HepG2 (cell line): ENCODE results near the gene ZMYND8. TPM values are rescaled to one million over a fixed set of nuclear protein-coding genes. Genes with fewer than 3 reads are reported as not detected.
A peak's percentile ranks its signal among the peaks of the same experiment; 100 is the strongest.

Source experiments
- ATAC-seq: fragments of 200-7000 bp; cut with Tn5 transposase; 3 replicates; pipeline ENCODE4 v1.9.1; 2020; ENCODE audit warnings: mild to moderate bottlenecking, moderate library complexity
- BruUV-seq: library from RNA; stranded (reverse); fragments of 400-500 nt; replicated peaks from 2 replicates; lab custom pipeline; 2021; lab: Mats Ljungman, UMichigan
- CTCF ChIA-PET: fragments of 300-600 bp; formaldehyde crosslinking; extraction: SDS; loops from one replicate; lab custom pipeline; 2021; ENCODE audit warnings: low total read pairs, inconsistent platforms, low intra/inter-chr PET ratio; lab: Yijun Ruan, JAX
- POLR2A ChIA-PET: fragments of 350-600 bp; sonication (Branson Sonifier 250); formaldehyde crosslinking; loops from one replicate; lab custom pipeline; 2020; ENCODE audit warnings: antibody characterized with exemption, inconsistent platforms; lab: Yijun Ruan, JAX
- DNase-seq: peaks from one replicate; pipeline ENCODE4 v3.0.0-alpha.2; 2015; ENCODE audit warnings: low spot score
- FAIRE-seq: peaks from 3 replicates; lab custom pipeline; 2011; peaks lifted over from hg19 to GRCh38; lab: Jason Lieb, UNC
- H2AFZ ChIP-seq: one replicate; pipeline ENCODE4 v1.6.1; 2011; ENCODE audit warnings: low read length, inconsistent platforms
- H3K27ac ChIP-seq: fragments of 300-600 bp; 3 replicates; pipeline ENCODE4 v1.8.0; 2011; ENCODE audit warnings: mixed run types, mild to moderate bottlenecking, mixed read lengths, low read length, inconsistent platforms; ENCODE audit not compliant: insufficient read depth; ENCODE audit errors: extremely low read length
- H3K27me3 ChIP-seq, 2 experiments: fragments of 200-600 bp in 1 of 2; 2 replicates in 1 of 2; 3 replicates in 1 of 2; pipeline versions ENCODE4 v1.6.0 to v1.8.0; 2011; ENCODE audit warnings: low read length in 2 of 2, mild to moderate bottlenecking in 2 of 2, moderate library complexity in 2 of 2, inconsistent platforms in 1 of 2; ENCODE audit not compliant: insufficient read depth in 2 of 2, control insufficient read depth in 1 of 2
- H3K36me3 ChIP-seq, 2 experiments: fragments of 200-600 bp in 1 of 2; replicated peaks in 1 of 2; 2 replicates in 1 of 2; 3 replicates in 1 of 2; pipeline versions ENCODE4 v1.5.1 to v1.8.0; 2011; ENCODE audit warnings: low read length in 2 of 2, inconsistent platforms in 1 of 2; ENCODE audit not compliant: insufficient read depth in 2 of 2, control insufficient read depth in 1 of 2
- H3K4me1 ChIP-seq: 2 replicates; pipeline ENCODE4 v1.5.1; 2012; ENCODE audit warnings: low read length, inconsistent platforms; ENCODE audit not compliant: insufficient read depth
- H3K4me2 ChIP-seq: 2 replicates; pipeline ENCODE4 v1.6.0; 2011; ENCODE audit warnings: low read depth, low read length, inconsistent platforms
- H3K4me3 ChIP-seq, 3 experiments: fragments of 200-600 bp in 1 of 3; sonication (generic), shearing (Covaris generic) in 1 of 3; replicated peaks in 1 of 3; 2 replicates each; pipeline ENCODE4 v1.5.1; 2011 to 2016; ENCODE audit warnings: low read length in 3 of 3, inconsistent platforms in 2 of 3, low read depth in 2 of 3, mild to moderate bottlenecking in 2 of 3, control low read depth in 1 of 3, mixed read lengths in 1 of 3; ENCODE audit not compliant: insufficient read depth in 1 of 3
- H3K79me2 ChIP-seq: one replicate; pipeline ENCODE4 v1.6.1; 2011; ENCODE audit warnings: low read length, inconsistent platforms; ENCODE audit not compliant: insufficient read depth
- H3K9ac ChIP-seq: 2 replicates; pipeline ENCODE4 v1.6.0; 2011; ENCODE audit warnings: mild to moderate bottlenecking, low read depth, low read length, inconsistent platforms; ENCODE audit not compliant: insufficient read depth
- H3K9me3 ChIP-seq: 2 replicates; pipeline ENCODE4 v1.5.1; 2012; ENCODE audit warnings: mild to moderate bottlenecking, low read length
- H4K20me1 ChIP-seq: 2 replicates; pipeline ENCODE4 v1.6.0; 2011; ENCODE audit warnings: inconsistent platforms, mild to moderate bottlenecking, low read length, moderate library complexity; ENCODE audit not compliant: insufficient read depth
- BRCA1 ChIP-seq: sonication (generic); formaldehyde crosslinking; IDR thresholded peaks from 2 replicates; pipeline ENCODE4 v1.4.0; 2020; ENCODE audit warnings: missing genetic modification reagents
- ELF1 ChIP-seq: sonication (generic); formaldehyde crosslinking; IDR thresholded peaks from 2 replicates; pipeline ENCODE4 v1.4.0; 2020; ENCODE audit warnings: missing genetic modification reagents
- ERF ChIP-seq: IDR thresholded peaks from 2 replicates; pipeline ENCODE4 v1.6.1; 2018; ENCODE audit warnings: missing biosample characterization, missing genetic modification reagents
- HMGA1 ChIP-seq: sonication (generic); formaldehyde crosslinking; conservative IDR thresholded peaks from 2 replicates; pipeline ENCODE4 v1.4.0; 2020; ENCODE audit warnings: missing genetic modification reagents
- HOXA3 ChIP-seq: sonication (generic); formaldehyde crosslinking; IDR thresholded peaks from 2 replicates; pipeline ENCODE4 v1.5.0; 2020; ENCODE audit warnings: missing genetic modification reagents
- MIXL1 ChIP-seq: IDR thresholded peaks from 2 replicates; pipeline ENCODE4 v1.6.1; 2016
- MXI1 ChIP-seq: IDR thresholded peaks from 3 replicates; pipeline ENCODE4 v1.6.1; 2012; ENCODE audit warnings: low read depth, low read length, inconsistent platforms, borderline replicate concordance
- PAX8 ChIP-seq: sonication (generic); formaldehyde crosslinking; IDR thresholded peaks from 2 replicates; pipeline ENCODE4 v1.8.0; 2022; ENCODE audit warnings: mild to moderate bottlenecking, missing genetic modification reagents, borderline replicate concordance
- RFX5 ChIP-seq: IDR thresholded peaks from 2 replicates; pipeline ENCODE4 v1.6.1; 2011; ENCODE audit warnings: low read depth, low read length, improper control_type of control experiment
- RORA ChIP-seq: sonication (generic); formaldehyde crosslinking; IDR thresholded peaks from 2 replicates; pipeline ENCODE4 v1.5.0; 2020; ENCODE audit warnings: mild to moderate bottlenecking, missing genetic modification reagents, moderate library complexity
- SALL1 ChIP-seq: sonication (generic); formaldehyde crosslinking; IDR thresholded peaks from 2 replicates; pipeline ENCODE4 v1.8.0; 2022; ENCODE audit warnings: mild to moderate bottlenecking, missing genetic modification reagents
- SOX13 ChIP-seq, 3 experiments: fragments of 450-650 bp in 1 of 3; sonication (generic) in 1 of 3; formaldehyde crosslinking in 1 of 3; IDR thresholded peaks in 2 of 3; conservative IDR thresholded peaks in 1 of 3; 2 replicates each; pipeline versions ENCODE4 v1.5.0 to v1.6.1; 2016 to 2020; ENCODE audit warnings: antibody characterized with exemption in 1 of 3, mild to moderate bottlenecking in 1 of 3, missing compliant biosample characterization in 1 of 3, missing genetic modification reagents in 1 of 3, moderate library complexity in 1 of 3
- TARDBP ChIP-seq: sonication (generic); formaldehyde crosslinking; IDR thresholded peaks from 2 replicates; pipeline ENCODE4 v1.8.0; 2022; ENCODE audit warnings: mild to moderate bottlenecking, missing genetic modification reagents
- TMF1 ChIP-seq: sonication (generic); formaldehyde crosslinking; IDR thresholded peaks from 2 replicates; pipeline ENCODE4 v1.8.1; 2022; ENCODE audit warnings: low read depth, missing genetic modification reagents
- ZFP37 ChIP-seq: sonication (generic); formaldehyde crosslinking; IDR thresholded peaks from 2 replicates; pipeline ENCODE4 v1.4.0; 2020; ENCODE audit warnings: missing genetic modification reagents, borderline replicate concordance
- ZKSCAN1 ChIP-seq: fragments of 150-350 bp; IDR thresholded peaks from 2 replicates; pipeline ENCODE4 v1.6.1; 2014; ENCODE audit warnings: low read length
- ZNF431 ChIP-seq: sonication (generic); formaldehyde crosslinking; IDR thresholded peaks from 2 replicates; pipeline ENCODE4 v1.9.0; 2022; ENCODE audit warnings: missing genetic modification reagents, low read depth, mild to moderate bottlenecking, borderline replicate concordance
- ZNF44 ChIP-seq: sonication (generic); formaldehyde crosslinking; IDR thresholded peaks from 2 replicates; pipeline ENCODE4 v1.5.1; 2020; ENCODE audit warnings: mild to moderate bottlenecking, missing genetic modification reagents
- ZNF816 ChIP-seq: sonication (generic); formaldehyde crosslinking; IDR thresholded peaks from 2 replicates; pipeline ENCODE4 v1.8.0; 2022; ENCODE audit warnings: missing genetic modification reagents, mild to moderate bottlenecking, borderline replicate concordance
- WGBS: methylation state at CpG from one replicate; pipeline ENCODE4 v1.1.6; 2017; ENCODE audit warnings: low lambda C conversion rate; 5-methylcytosine and 5-hydroxymethylcytosine counted together
- in situ Hi-C: cut with HindIII; loops from 2 replicates; pipeline ENCODE4 v1.10.0; 2017; ENCODE audit warnings: low pct_unique_long_range_greater_than_20kb; ENCODE audit not compliant: extremely low pct_ligation_motif_present
- intact Hi-C: fragments of 100-400 bp; cut with micrococcal nuclease; formaldehyde crosslinking; loops from one replicate; pipeline ENCODE4 v1.10.0; 2022; ENCODE audit not compliant: unreplicated experiment
- polyA plus RNA-seq, 8 experiments: library from polyadenylated mRNA; depleted of rRNA in 3 of 8; stranded (reverse) in 7 of 8; unstranded in 1 of 8; fragments of >200 nt; fragmentation: Illumina TruSeq in 4 of 8; extraction: Trizol in 4 of 8; gene quantifications; 2 replicates each; pipeline versions ENCODE4 v1.2.1 to v1.2.3, GENCODE V29; 2011 to 2016; ENCODE audit warnings: low read depth in 4 of 8, missing spikeins in 1 of 8, mixed read lengths in 1 of 8; ENCODE audit not compliant: insufficient read depth in 1 of 8
- total RNA-seq, 5 experiments: library from RNA; depleted of rRNA; stranded (reverse); fragments of >200 nt; fragmentation: Illumina TruSeq; extraction: Trizol; gene quantifications; 2 replicates each; pipeline ENCODE4 v1.2.3, GENCODE V29; 2016; ENCODE audit warnings: low read depth in 1 of 5
- TF ChIP-seq, protein P1 (sequence below): sonication (generic); formaldehyde crosslinking; IDR thresholded peaks from 2 replicates; pipeline ENCODE4 v1.5.1; 2020; ENCODE audit warnings: missing genetic modification reagents, mild to moderate bottlenecking, borderline replicate concordance
- TF ChIP-seq, protein P2 (sequence below): IDR thresholded peaks from 2 replicates; pipeline ENCODE4 v1.6.1; 2012; ENCODE audit warnings: inconsistent platforms
- TF ChIP-seq, protein P3 (sequence below): sonication (generic); formaldehyde crosslinking; IDR thresholded peaks from 2 replicates; pipeline ENCODE4 v1.8.0; 2022; ENCODE audit warnings: mild to moderate bottlenecking, missing genetic modification reagents, moderate library complexity
- TF ChIP-seq, protein P4 (sequence below): IDR thresholded peaks from 2 replicates; pipeline ENCODE4 v1.6.1; 2016; ENCODE audit warnings: mild to moderate bottlenecking

Gene ZMYND8
- total and polyA plus RNA-seq, 2 of the 13 experiments (the other 11 are each of a cell fraction or from before 2014, with no cell fraction given), result 53.9 to 84.7 TPM

DNA sequence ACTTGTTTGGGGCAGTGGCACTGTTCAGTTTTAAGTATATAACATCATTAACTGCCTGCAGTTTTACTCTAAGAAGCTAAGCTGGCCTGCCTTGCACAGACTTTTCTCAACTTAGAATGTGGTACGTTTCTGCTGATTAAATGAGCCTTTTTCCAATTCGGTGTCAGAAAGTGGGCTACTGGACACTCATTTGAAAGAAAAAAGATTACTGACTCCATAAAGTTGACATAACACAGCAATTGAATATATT is 2.1 kb downstream of the ZMYND8 start:
- WGBS, result 30% methylated on average over 2 of the region's 2 CpGs
- Histone ChIP-seq H3K27me3 (no peaks in the 10 kb centered on the region; a peak in 1 of 5 replicates), H3K79me2 (peaks cover 78% of the 10 kb centered on the region), H3K4me2 (peak overlapping the region; percentile 91), H2AFZ (no peak overlapping the region), H3K4me1 (peaks cover 78% of the 10 kb centered on the region), H3K9me3 (no peaks in the 10 kb centered on the region), H4K20me1 (peaks cover 37% of the 10 kb centered on the region), H3K4me3 (peak overlapping the region; percentile 72 to 81 (median 73)), H3K36me3 (peaks cover 5 to 23% of the 10 kb centered on the region in 2 experiments), H3K27ac (peak overlapping the region; percentile 99), H3K9ac (peak overlapping the region; percentile 99)
- no peak for FAIRE-seq
- no TSS peak for BruUV-seq
- in situ Hi-C loops (no loop called here), intact Hi-C loops (no loop called here)
- DNase-seq, result no peak
- ChIA-PET CTCF (interaction anchor here (1.7 kb wide), 1 partner anchor 30 kb away, joined by 7 read pairs; no protein-coding TSS in a partner anchor), POLR2A (interaction anchor here (1.0 to 13.6 kb wide), 9 partner anchors 7 to 153 kb away, joined by 3 to 624 read pairs (median 184); no protein-coding TSS in a partner anchor)
- no peak for ATAC-seq
- TF ChIP-seq, protein P1, sequence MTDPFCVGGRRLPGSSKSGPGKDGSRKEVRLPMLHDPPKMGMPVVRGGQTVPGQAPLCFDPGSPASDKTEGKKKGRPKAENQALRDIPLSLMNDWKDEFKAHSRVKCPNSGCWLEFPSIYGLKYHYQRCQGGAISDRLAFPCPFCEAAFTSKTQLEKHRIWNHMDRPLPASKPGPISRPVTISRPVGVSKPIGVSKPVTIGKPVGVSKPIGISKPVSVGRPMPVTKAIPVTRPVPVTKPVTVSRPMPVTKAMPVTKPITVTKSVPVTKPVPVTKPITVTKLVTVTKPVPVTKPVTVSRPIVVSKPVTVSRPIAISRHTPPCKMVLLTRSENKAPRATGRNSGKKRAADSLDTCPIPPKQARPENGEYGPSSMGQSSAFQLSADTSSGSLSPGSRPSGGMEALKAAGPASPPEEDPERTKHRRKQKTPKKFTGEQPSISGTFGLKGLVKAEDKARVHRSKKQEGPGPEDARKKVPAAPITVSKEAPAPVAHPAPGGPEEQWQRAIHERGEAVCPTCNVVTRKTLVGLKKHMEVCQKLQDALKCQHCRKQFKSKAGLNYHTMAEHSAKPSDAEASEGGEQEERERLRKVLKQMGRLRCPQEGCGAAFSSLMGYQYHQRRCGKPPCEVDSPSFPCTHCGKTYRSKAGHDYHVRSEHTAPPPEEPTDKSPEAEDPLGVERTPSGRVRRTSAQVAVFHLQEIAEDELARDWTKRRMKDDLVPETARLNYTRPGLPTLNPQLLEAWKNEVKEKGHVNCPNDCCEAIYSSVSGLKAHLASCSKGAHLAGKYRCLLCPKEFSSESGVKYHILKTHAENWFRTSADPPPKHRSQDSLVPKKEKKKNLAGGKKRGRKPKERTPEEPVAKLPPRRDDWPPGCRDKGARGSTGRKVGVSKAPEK (CRISPR knock-in tag), result no peak
- TF ChIP-seq RORA (CRISPR knock-in tag) (no peak), ERF (CRISPR knock-in tag) (no peak), ZKSCAN1 (no peak), RFX5 (no peak), BRCA1 (CRISPR knock-in tag) (no peak), HMGA1 (CRISPR knock-in tag) (no peak), MXI1 (0 out of 3 replicates have a peak, but pooled peaks have one; percentile 7), ZNF816 (peak; percentile 31; the same call in 1 of the 2 replicates), SOX13 (IDR thresholded peaks at IDR 0.05) (no peak), SOX13 (CRISPR knock-in tag; conservative IDR thresholded peaks at IDR 0.05 in 1 of 2, IDR thresholded peaks at IDR 0.05 in 1 of 2) (0 out of 4 replicates have a peak, but pooled peaks of 1 of the 2 experiments have one; percentile 0), MIXL1 (CRISPR knock-in tag) (no peak), TARDBP (no peak), HOXA3 (CRISPR knock-in tag) (no peak), ZFP37 (CRISPR knock-in tag) (0 out of 2 replicates have a peak, but pooled peaks have one; percentile 17), ZNF431 (no peak), SALL1 (CRISPR knock-in tag) (no peak), ZNF44 (CRISPR knock-in tag) (no peak), TMF1 (CRISPR knock-in tag) (no peak), PAX8 (no peak), ELF1 (no peak)
- TF ChIP-seq, protein P2, sequence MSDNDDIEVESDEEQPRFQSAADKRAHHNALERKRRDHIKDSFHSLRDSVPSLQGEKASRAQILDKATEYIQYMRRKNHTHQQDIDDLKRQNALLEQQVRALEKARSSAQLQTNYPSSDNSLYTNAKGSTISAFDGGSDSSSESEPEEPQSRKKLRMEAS, result no peak
- TF ChIP-seq, protein P3, sequence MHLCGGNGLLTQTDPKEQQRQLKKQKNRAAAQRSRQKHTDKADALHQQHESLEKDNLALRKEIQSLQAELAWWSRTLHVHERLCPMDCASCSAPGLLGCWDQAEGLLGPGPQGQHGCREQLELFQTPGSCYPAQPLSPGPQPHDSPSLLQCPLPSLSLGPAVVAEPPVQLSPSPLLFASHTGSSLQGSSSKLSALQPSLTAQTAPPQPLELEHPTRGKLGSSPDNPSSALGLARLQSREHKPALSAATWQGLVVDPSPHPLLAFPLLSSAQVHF, result no peak
- TF ChIP-seq, protein P4, sequence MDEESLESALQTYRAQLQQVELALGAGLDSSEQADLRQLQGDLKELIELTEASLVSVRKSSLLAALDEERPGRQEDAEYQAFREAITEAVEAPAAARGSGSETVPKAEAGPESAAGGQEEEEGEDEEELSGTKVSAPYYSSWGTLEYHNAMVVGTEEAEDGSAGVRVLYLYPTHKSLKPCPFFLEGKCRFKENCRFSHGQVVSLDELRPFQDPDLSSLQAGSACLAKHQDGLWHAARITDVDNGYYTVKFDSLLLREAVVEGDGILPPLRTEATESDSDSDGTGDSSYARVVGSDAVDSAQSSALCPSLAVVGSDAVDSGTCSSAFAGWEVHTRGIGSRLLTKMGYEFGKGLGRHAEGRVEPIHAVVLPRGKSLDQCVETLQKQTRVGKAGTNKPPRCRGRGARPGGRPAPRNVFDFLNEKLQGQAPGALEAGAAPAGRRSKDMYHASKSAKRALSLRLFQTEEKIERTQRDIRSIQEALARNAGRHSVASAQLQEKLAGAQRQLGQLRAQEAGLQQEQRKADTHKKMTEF (CRISPR knock-in tag), result no peak
